Endothelial cell of umbilical vein (primary cell): ENCODE data around the gene SEH1L. TPM values are rescaled to one million over a fixed set of nuclear protein-coding genes. Genes with fewer than 3 reads are reported as not detected.
A peak's percentile ranks its signal among the peaks of the same experiment; 100 is the strongest.

Experiments used
- BruUV-seq: library from RNA; stranded (reverse); fragments of 400-500 nt; replicated peaks from 2 replicates; lab custom pipeline; 2021; lab: Mats Ljungman, UMichigan
- CTCF ChIA-PET: fragments of 300-600, 350-600 bp; sonication (Branson Sonifier 250); formaldehyde crosslinking; loops from one replicate; lab custom pipeline; 2021; ENCODE audit warnings: antibody characterized with exemption, inconsistent platforms; lab: Charles Lee
- POLR2A ChIA-PET: fragments of 300-600, 350-600 bp; sonication (Branson Sonifier 250); formaldehyde crosslinking; loops from one replicate; lab custom pipeline; 2021; ENCODE audit warnings: antibody characterized with exemption, inconsistent platforms; lab: Charles Lee
- DNase-seq: peaks from one replicate; pipeline ENCODE4 v3.0.0-alpha.2; 2011; ENCODE audit warnings: low read depth, low spot score
- FAIRE-seq: peaks from 2 replicates; lab custom pipeline; 2011; peaks lifted over from hg19 to GRCh38; lab: Jason Lieb, UNC
- H2AFZ ChIP-seq: 2 replicates; pipeline ENCODE4 v1.6.0; 2012; ENCODE audit warnings: low read depth, low read length, control low read depth, inconsistent platforms
- H3K27ac ChIP-seq: 2 replicates; pipeline ENCODE4 v1.5.1; 2011; ENCODE audit warnings: low read depth, mild to moderate bottlenecking, control low read depth, low read length, moderate library complexity; ENCODE audit not compliant: insufficient read depth
- H3K27me3 ChIP-seq, 2 experiments: 2 replicates each; pipeline versions ENCODE4 v1.6.0 to v1.6.1; 2011; ENCODE audit warnings: low read length in 2 of 2, mixed read lengths in 1 of 2; ENCODE audit not compliant: control insufficient read depth in 2 of 2, insufficient read depth in 2 of 2
- H3K36me3 ChIP-seq, 2 experiments: 2 replicates in 1 of 2; 3 replicates in 1 of 2; pipeline ENCODE4 v1.5.1; 2011; ENCODE audit warnings: low read length in 2 of 2, mild to moderate bottlenecking in 1 of 2, moderate library complexity in 1 of 2; ENCODE audit not compliant: control insufficient read depth in 2 of 2, insufficient read depth in 2 of 2; ENCODE audit errors: extremely low read depth in 1 of 2
- H3K4me1 ChIP-seq: 3 replicates; pipeline ENCODE4 v1.5.1; 2011; ENCODE audit warnings: mild to moderate bottlenecking, low read length; ENCODE audit not compliant: control insufficient read depth, insufficient read depth; ENCODE audit errors: extremely low read depth
- H3K4me2 ChIP-seq: 2 replicates; pipeline ENCODE4 v1.6.1; 2011; ENCODE audit warnings: low read length, control low read depth, mixed read lengths; ENCODE audit not compliant: insufficient read depth
- H3K4me3 ChIP-seq, 3 experiments: fragments of 200-600 bp in 1 of 3; sonication (generic), shearing (Covaris generic) in 1 of 3; replicated peaks in 1 of 3; 2 replicates each; pipeline ENCODE4 v1.5.1; 2011 to 2016; ENCODE audit warnings: control low read depth in 3 of 3, low read length in 3 of 3, mild to moderate bottlenecking in 2 of 3, inconsistent platforms in 1 of 3, low read depth in 1 of 3, moderate library complexity in 1 of 3; ENCODE audit not compliant: insufficient read depth in 1 of 3
- H3K79me2 ChIP-seq: 2 replicates; pipeline ENCODE4 v1.6.0; 2012; ENCODE audit warnings: low read length, inconsistent platforms; ENCODE audit not compliant: control insufficient read depth, insufficient read depth
- H3K9ac ChIP-seq: replicated peaks from 2 replicates; pipeline ENCODE3; 2011; ENCODE audit warnings: low read length, control low read depth; ENCODE audit not compliant: insufficient read depth; ENCODE audit errors: extremely low read depth
- H3K9me1 ChIP-seq: replicated peaks from 3 replicates; pipeline ENCODE4 v1.6.0; 2011; ENCODE audit warnings: mild to moderate bottlenecking, low read length; ENCODE audit not compliant: control insufficient read depth, insufficient read depth; ENCODE audit errors: extremely low read depth
- H3K9me3 ChIP-seq: replicated peaks from 2 replicates; pipeline ENCODE4 v1.5.1; 2012; ENCODE audit warnings: low read length, inconsistent platforms; ENCODE audit not compliant: control insufficient read depth, insufficient read depth
- H4K20me1 ChIP-seq: replicated peaks from 2 replicates; pipeline ENCODE3; 2011; ENCODE audit warnings: mild to moderate bottlenecking, low read length; ENCODE audit not compliant: control insufficient read depth, insufficient read depth; ENCODE audit errors: extremely low read depth
- CTCF ChIP-seq, 2 donors: IDR thresholded peaks; 1 replicate in 1 of 2; 2 replicates in 1 of 2; pipeline ENCODE4 v1.5.1; 2011; ENCODE audit warnings: low read length in 2 of 2, mild to moderate bottlenecking in 2 of 2, moderate library complexity in 2 of 2, control low read depth in 1 of 2, inconsistent platforms in 1 of 2, low read depth in 1 of 2; ENCODE audit not compliant: insufficient read depth in 1 of 2; ENCODE audit errors: extremely low read depth in 1 of 2
- EZH2 ChIP-seq: IDR thresholded peaks from 2 replicates; pipeline ENCODE4 v1.6.1; 2012; ENCODE audit warnings: borderline replicate concordance, low read depth, mild to moderate bottlenecking, moderate library complexity, low read length, inconsistent platforms; ENCODE audit not compliant: severe bottlenecking
- FOS ChIP-seq: IDR thresholded peaks from 2 replicates; pipeline ENCODE4 v1.6.1; 2011; ENCODE audit warnings: mild to moderate bottlenecking, low read length, moderate library complexity, borderline replicate concordance; ENCODE audit not compliant: insufficient read depth
- GATA2 ChIP-seq: IDR thresholded peaks from 2 replicates; pipeline ENCODE4 v1.7.0; 2011; ENCODE audit warnings: low read depth, mild to moderate bottlenecking, moderate library complexity, mixed read lengths, low read length; ENCODE audit not compliant: insufficient read length, insufficient read depth
- JUN ChIP-seq: IDR thresholded peaks from 2 replicates; pipeline ENCODE4 v1.6.1; 2011; ENCODE audit warnings: borderline replicate concordance, low read depth; ENCODE audit not compliant: insufficient read length, insufficient read depth
- MAX ChIP-seq: IDR thresholded peaks from 2 replicates; pipeline ENCODE4 v1.6.1; 2011; ENCODE audit not compliant: insufficient read depth, insufficient read length
- MYC ChIP-seq: IDR thresholded peaks from one replicate; pipeline ENCODE4 v1.6.1; 2011; ENCODE audit warnings: mild to moderate bottlenecking, low read depth, low read length
- POLR2A ChIP-seq: IDR thresholded peaks from 2 replicates; pipeline ENCODE4 v1.6.1; 2012; ENCODE audit warnings: low read depth, mild to moderate bottlenecking, control low read depth, low read length
- POLR2AphosphoS5 ChIP-seq: IDR thresholded peaks from 2 replicates; pipeline ENCODE4 v1.6.1; 2012; ENCODE audit warnings: low read depth, mild to moderate bottlenecking, control low read depth, low read length, moderate library complexity; ENCODE audit not compliant: insufficient read depth
- dilution Hi-C: fragments of 300-500 bp; cut with MboI; formaldehyde crosslinking; loops from one replicate; pipeline ENCODE4 v1.15.0; 2019; ENCODE audit warnings: low sequenced_read_pairs; ENCODE audit not compliant: extremely low pct_ligation_motif_present
- intact Hi-C: fragments of 100-400 bp; cut with micrococcal nuclease; formaldehyde crosslinking; loops from one replicate; pipeline ENCODE4 v1.10.0; 2022
- polyA plus RNA-seq, 4 experiments: library from polyadenylated mRNA; depleted of rRNA in 3 of 4; stranded (reverse) in 3 of 4; unstranded in 1 of 4; fragments of >200 nt; gene quantifications; 2 replicates each; pipeline versions ENCODE4 v1.2.1 to v1.2.3, GENCODE V29; 2011 to 2012; ENCODE audit warnings: missing spikeins in 1 of 4
- total RNA-seq: library from RNA; stranded (reverse); gene quantifications from 2 replicates; pipeline ENCODE4 v1.2.3, GENCODE V29; 2021

Gene SEH1L
- total and polyA plus RNA-seq, 2 donors (not counting 3 experiments of a cell fraction or from before 2014, with no cell fraction given): 19.8 to 42.8 TPM

GRCh38 chr18:12906773-12907172, 41.0 kb upstream of the SEH1L start:
- H2AFZ ChIP-seq: no peak overlapping the region
- dilution Hi-C loops: no loop called here
- peaks cover 23 to 36% of the 10 kb centered on the region in 2 experiments for H3K27me3 ChIP-seq
- H3K36me3 ChIP-seq: no peaks in the 10 kb centered on the region
- H3K4me2 ChIP-seq: peak overlapping the region; percentile 74
- no peak overlapping the region for H3K27ac ChIP-seq
- ChIA-PET CTCF (interaction anchor here (1.8 to 2.3 kb wide), 3 partner anchors 15 to 163 kb away, joined by 7 to 9 read pairs (median 8); no protein-coding TSS in a partner anchor), POLR2A (no interaction called here)
- H3K9me1 ChIP-seq: no peaks in the 10 kb centered on the region
- H3K9ac ChIP-seq: no peak overlapping the region
- intact Hi-C loops: no loop called here
- no peak overlapping the region for H3K4me3 ChIP-seq
- BruUV-seq: no TSS peak
- no peak for TF ChIP-seq POLR2A
- no peak for TF ChIP-seq MAX
- TF ChIP-seq JUN: no peak
- TF ChIP-seq POLR2AphosphoS5: no peak
- no peak for TF ChIP-seq EZH2
- no peak for TF ChIP-seq MYC
- TF ChIP-seq CTCF (IDR thresholded peaks at IDR 0.05; ENCODE audit: extremely low read depth in 1 of 2, insufficient read depth in 1 of 2, low read depth in 1 of 2, low read length in 2 of 2): no peak
- TF ChIP-seq FOS: no peak
- no peak for TF ChIP-seq GATA2
- FAIRE-seq: no peak
- H3K79me2 ChIP-seq: no peaks in the 10 kb centered on the region
- H4K20me1 ChIP-seq: no peaks in the 10 kb centered on the region
- H3K4me1 ChIP-seq: peaks cover 17% of the 10 kb centered on the region
- no peaks in the 10 kb centered on the region for H3K9me3 ChIP-seq
- no peak for DNase-seq
